HepG2 (cell line): ENCODE results near the gene WDR47. TPM values are rescaled to one million over a fixed set of nuclear protein-coding genes. Genes with fewer than 3 reads are reported as not detected.

Experiments
- AKAP8 ChIP-seq: sonication (generic); formaldehyde crosslinking; IDR thresholded peaks from 2 replicates; pipeline ENCODE4 v1.5.1; 2020; ENCODE audit warnings: mild to moderate bottlenecking, missing genetic modification reagents
- CBX1 ChIP-seq: IDR thresholded peaks from one replicate; pipeline ENCODE4 v1.6.1; 2016; ENCODE audit warnings: antibody characterized with exemption, low read depth
- GABPB1 ChIP-seq: IDR thresholded peaks from 2 replicates; pipeline ENCODE4 v1.6.1; 2016; ENCODE audit warnings: mild to moderate bottlenecking, missing genetic modification reagents, moderate library complexity, missing compliant biosample characterization
- MEF2D ChIP-seq: sonication (generic); formaldehyde crosslinking; IDR thresholded peaks from 2 replicates; pipeline ENCODE4 v1.5.1; 2020; ENCODE audit warnings: mild to moderate bottlenecking, missing genetic modification reagents
- MEIS1 ChIP-seq: sonication (generic); formaldehyde crosslinking; IDR thresholded peaks from 2 replicates; pipeline ENCODE4 v1.9.0; 2021; ENCODE audit warnings: mild to moderate bottlenecking, missing genetic modification reagents, moderate library complexity, borderline replicate concordance
- RAD51 ChIP-seq: fragments of 450-650 bp; IDR thresholded peaks from 2 replicates; pipeline ENCODE4 v1.6.1; 2016; ENCODE audit warnings: borderline replicate concordance
- ZBTB1 ChIP-seq: sonication (generic); formaldehyde crosslinking; IDR thresholded peaks from 2 replicates; pipeline ENCODE4 v1.4.0; 2020; ENCODE audit warnings: missing genetic modification reagents, borderline replicate concordance
- ZKSCAN5 ChIP-seq: sonication (generic); formaldehyde crosslinking; IDR thresholded peaks from 2 replicates; pipeline ENCODE4 v1.5.1; 2020; ENCODE audit warnings: mild to moderate bottlenecking, missing genetic modification reagents
- ZNF3 ChIP-seq: IDR thresholded peaks from 2 replicates; pipeline ENCODE4 v1.7.0; 2017; ENCODE audit warnings: inconsistent platforms
- ZNF547 ChIP-seq: sonication (generic); formaldehyde crosslinking; IDR thresholded peaks from 2 replicates; pipeline ENCODE4 v1.5.1; 2020; ENCODE audit warnings: mild to moderate bottlenecking, missing genetic modification reagents
- ZNF619 ChIP-seq: sonication (generic); formaldehyde crosslinking; IDR thresholded peaks from 2 replicates; pipeline ENCODE4 v1.4.0; 2020; ENCODE audit warnings: mild to moderate bottlenecking, missing genetic modification reagents
- polyA plus RNA-seq, 8 experiments: library from polyadenylated mRNA; depleted of rRNA in 3 of 8; stranded (reverse) in 7 of 8; unstranded in 1 of 8; fragments of >200 nt; fragmentation: Illumina TruSeq in 4 of 8; extraction: Trizol in 4 of 8; gene quantifications; 2 replicates each; pipeline versions ENCODE4 v1.2.1 to v1.2.3, GENCODE V29; 2011 to 2016; ENCODE audit warnings: low read depth in 4 of 8, missing spikeins in 1 of 8, mixed read lengths in 1 of 8; ENCODE audit not compliant: insufficient read depth in 1 of 8
- total RNA-seq, 5 experiments: library from RNA; depleted of rRNA; stranded (reverse); fragments of >200 nt; fragmentation: Illumina TruSeq; extraction: Trizol; gene quantifications; 2 replicates each; pipeline ENCODE4 v1.2.3, GENCODE V29; 2016; ENCODE audit warnings: low read depth in 1 of 5
- TF ChIP-seq, protein P1 (sequence below): sonication (generic); formaldehyde crosslinking; IDR thresholded peaks from 2 replicates; pipeline ENCODE4 v1.4.0; 2020; ENCODE audit warnings: missing genetic modification reagents, borderline replicate concordance
- TF ChIP-seq, protein P2 (sequence below): IDR thresholded peaks from 2 replicates; pipeline ENCODE4 v1.6.1; 2012; ENCODE audit warnings: low read depth, low read length, improper control_type of control experiment
- TF ChIP-seq, protein P3 (sequence below): sonication (generic); formaldehyde crosslinking; IDR thresholded peaks from 2 replicates; pipeline ENCODE4 v1.5.1; 2020; ENCODE audit warnings: mild to moderate bottlenecking, moderate library complexity, missing genetic modification reagents
- TF ChIP-seq, protein P4 (sequence below): sonication (generic); formaldehyde crosslinking; IDR thresholded peaks from 2 replicates; pipeline ENCODE4 v1.4.0; 2020; ENCODE audit warnings: missing genetic modification reagents
- TF ChIP-seq, protein P5 (sequence below): sonication (generic); formaldehyde crosslinking; IDR thresholded peaks from 2 replicates; pipeline ENCODE4 v1.4.0; 2020; ENCODE audit warnings: missing genetic modification reagents
- TF ChIP-seq, protein P6 (sequence below): IDR thresholded peaks from 2 replicates; pipeline ENCODE4 v1.6.1; 2016; ENCODE audit warnings: mild to moderate bottlenecking, missing biosample characterization, missing genetic modification reagents

Gene WDR47
- total and polyA plus RNA-seq, 2 of the 13 experiments (the other 11 are each of a cell fraction or from before 2014, with no cell fraction given): 4.3 to 5.9 TPM

DNA sequence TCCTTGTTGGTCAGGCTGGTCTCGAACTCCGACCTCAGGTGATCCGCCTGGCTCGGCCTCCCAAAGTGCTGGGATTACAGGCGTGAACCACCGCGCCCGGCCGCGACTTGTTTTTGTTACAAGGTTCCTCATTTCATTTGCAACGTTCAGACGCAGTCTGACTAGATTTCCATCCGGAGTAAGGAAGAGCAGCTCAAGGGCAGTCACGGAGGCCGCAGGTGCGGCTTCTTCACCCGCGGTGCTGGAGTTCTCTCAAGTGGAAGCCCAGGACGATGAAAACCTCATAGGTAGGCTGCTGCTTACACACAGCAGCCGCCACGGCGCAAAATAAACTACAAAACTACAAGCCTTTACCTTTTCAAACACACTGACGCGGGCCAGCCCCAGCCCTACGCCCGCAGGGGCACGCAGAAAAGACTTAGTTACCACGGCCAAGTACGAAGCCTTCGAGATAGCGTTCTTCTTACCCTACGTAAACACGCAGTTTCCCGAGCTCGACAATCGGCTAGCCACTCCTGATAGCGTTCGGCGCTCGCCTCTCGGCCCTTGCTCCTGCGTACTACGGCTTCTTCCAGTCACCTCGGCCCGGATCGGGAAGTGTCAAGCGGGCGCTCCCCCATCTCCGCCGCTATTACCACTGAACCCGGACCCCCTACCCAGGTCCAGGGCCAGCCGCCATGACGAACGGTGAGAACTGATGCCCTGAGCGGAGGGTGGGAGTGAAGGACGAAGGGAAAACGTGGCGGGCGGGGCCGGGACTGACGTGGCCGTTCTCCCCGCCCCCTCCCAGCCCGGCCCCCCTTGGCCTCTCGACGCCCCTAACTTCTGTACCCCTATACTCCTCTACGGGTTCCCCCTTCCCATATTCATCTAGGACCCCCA is 48.5 kb upstream of the WDR47 start, which contains the start of gene TMEM167B (continued):
- TF ChIP-seq, protein P1, sequence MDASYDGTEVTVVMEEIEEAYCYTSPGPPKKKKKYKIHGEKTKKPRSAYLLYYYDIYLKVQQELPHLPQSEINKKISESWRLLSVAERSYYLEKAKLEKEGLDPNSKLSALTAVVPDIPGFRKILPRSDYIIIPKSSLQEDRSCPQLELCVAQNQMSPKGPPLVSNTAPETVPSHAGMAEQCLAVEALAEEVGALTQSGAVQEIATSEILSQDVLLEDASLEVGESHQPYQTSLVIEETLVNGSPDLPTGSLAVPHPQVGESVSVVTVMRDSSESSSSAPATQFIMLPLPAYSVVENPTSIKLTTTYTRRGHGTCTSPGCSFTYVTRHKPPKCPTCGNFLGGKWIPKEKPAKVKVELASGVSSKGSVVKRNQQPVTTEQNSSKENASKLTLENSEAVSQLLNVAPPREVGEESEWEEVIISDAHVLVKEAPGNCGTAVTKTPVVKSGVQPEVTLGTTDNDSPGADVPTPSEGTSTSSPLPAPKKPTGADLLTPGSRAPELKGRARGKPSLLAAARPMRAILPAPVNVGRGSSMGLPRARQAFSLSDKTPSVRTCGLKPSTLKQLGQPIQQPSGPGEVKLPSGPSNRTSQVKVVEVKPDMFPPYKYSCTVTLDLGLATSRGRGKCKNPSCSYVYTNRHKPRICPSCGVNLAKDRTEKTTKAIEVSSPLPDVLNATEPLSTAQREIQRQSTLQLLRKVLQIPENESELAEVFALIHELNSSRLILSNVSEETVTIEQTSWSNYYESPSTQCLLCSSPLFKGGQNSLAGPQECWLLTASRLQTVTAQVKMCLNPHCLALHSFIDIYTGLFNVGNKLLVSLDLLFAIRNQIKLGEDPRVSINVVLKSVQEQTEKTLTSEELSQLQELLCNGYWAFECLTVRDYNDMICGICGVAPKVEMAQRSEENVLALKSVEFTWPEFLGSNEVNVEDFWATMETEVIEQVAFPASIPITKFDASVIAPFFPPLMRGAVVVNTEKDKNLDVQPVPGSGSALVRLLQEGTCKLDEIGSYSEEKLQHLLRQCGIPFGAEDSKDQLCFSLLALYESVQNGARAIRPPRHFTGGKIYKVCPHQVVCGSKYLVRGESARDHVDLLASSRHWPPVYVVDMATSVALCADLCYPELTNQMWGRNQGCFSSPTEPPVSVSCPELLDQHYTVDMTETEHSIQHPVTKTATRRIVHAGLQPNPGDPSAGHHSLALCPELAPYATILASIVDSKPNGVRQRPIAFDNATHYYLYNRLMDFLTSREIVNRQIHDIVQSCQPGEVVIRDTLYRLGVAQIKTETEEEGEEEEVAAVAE (CRISPR knock-in tag): peak; percentile 83; the same call in 1 of the 2 replicates
- TF ChIP-seq ZNF619 (CRISPR knock-in tag): no peak; the same call in 1 of the 2 replicates
- TF ChIP-seq GABPB1 (CRISPR knock-in tag): peak; percentile 87
- TF ChIP-seq MEIS1 (CRISPR knock-in tag): peak; percentile 57; the same call in 1 of the 2 replicates
- TF ChIP-seq, protein P2, sequence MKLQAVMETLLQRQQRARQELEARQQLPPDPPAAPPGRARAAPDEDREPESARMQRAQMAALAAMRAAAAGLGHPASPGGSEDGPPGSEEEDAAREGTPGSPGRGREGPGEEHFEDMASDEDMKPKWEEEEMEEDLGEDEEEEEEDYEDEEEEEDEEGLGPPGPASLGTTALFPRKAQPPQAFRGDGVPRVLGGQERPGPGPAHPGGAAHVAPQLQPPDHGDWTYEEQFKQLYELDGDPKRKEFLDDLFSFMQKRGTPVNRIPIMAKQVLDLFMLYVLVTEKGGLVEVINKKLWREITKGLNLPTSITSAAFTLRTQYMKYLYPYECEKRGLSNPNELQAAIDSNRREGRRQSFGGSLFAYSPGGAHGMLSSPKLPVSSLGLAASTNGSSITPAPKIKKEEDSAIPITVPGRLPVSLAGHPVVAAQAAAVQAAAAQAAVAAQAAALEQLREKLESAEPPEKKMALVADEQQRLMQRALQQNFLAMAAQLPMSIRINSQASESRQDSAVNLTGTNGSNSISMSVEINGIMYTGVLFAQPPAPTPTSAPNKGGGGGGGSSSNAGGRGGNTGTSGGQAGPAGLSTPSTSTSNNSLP: peak; percentile 38; the same call in 1 of the 2 replicates
- no peak; the same call in 1 of the 2 replicates for TF ChIP-seq ZNF3 (CRISPR knock-in tag)
- TF ChIP-seq, protein P3, sequence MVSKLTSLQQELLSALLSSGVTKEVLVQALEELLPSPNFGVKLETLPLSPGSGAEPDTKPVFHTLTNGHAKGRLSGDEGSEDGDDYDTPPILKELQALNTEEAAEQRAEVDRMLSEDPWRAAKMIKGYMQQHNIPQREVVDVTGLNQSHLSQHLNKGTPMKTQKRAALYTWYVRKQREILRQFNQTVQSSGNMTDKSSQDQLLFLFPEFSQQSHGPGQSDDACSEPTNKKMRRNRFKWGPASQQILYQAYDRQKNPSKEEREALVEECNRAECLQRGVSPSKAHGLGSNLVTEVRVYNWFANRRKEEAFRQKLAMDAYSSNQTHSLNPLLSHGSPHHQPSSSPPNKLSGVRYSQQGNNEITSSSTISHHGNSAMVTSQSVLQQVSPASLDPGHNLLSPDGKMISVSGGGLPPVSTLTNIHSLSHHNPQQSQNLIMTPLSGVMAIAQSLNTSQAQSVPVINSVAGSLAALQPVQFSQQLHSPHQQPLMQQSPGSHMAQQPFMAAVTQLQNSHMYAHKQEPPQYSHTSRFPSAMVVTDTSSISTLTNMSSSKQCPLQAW: peak; percentile 82
- TF ChIP-seq, protein P4, sequence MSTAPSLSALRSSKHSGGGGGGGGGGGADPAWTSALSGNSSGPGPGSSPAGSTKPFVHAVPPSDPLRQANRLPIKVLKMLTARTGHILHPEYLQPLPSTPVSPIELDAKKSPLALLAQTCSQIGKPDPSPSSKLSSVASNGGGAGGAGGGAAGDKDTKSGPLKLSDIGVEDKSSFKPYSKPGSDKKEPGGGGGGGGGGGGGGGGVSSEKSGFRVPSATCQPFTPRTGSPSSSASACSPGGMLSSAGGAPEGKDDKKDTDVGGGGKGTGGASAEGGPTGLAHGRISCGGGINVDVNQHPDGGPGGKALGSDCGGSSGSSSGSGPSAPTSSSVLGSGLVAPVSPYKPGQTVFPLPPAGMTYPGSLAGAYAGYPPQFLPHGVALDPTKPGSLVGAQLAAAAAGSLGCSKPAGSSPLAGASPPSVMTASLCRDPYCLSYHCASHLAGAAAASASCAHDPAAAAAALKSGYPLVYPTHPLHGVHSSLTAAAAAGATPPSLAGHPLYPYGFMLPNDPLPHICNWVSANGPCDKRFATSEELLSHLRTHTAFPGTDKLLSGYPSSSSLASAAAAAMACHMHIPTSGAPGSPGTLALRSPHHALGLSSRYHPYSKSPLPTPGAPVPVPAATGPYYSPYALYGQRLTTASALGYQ (CRISPR knock-in tag): 0 out of 2 replicates have a peak, but pooled peaks have one; percentile 48
- TF ChIP-seq, protein P5, sequence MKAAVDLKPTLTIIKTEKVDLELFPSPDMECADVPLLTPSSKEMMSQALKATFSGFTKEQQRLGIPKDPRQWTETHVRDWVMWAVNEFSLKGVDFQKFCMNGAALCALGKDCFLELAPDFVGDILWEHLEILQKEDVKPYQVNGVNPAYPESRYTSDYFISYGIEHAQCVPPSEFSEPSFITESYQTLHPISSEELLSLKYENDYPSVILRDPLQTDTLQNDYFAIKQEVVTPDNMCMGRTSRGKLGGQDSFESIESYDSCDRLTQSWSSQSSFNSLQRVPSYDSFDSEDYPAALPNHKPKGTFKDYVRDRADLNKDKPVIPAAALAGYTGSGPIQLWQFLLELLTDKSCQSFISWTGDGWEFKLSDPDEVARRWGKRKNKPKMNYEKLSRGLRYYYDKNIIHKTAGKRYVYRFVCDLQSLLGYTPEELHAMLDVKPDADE (CRISPR knock-in tag): no peak
- TF ChIP-seq ZBTB1 (CRISPR knock-in tag): no peak
- TF ChIP-seq, protein P6, sequence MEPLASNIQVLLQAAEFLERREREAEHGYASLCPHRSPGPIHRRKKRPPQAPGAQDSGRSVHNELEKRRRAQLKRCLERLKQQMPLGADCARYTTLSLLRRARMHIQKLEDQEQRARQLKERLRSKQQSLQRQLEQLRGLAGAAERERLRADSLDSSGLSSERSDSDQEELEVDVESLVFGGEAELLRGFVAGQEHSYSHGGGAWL (CRISPR knock-in tag): 0 out of 2 replicates have a peak, but pooled peaks have one; percentile 50
- no peak for TF ChIP-seq ZKSCAN5 (CRISPR knock-in tag)
- peak; percentile 77; the same call in 1 of the 2 replicates for TF ChIP-seq MEF2D (CRISPR knock-in tag)
- TF ChIP-seq ZNF547 (CRISPR knock-in tag): peak; percentile 73; the same call in 1 of the 2 replicates
- TF ChIP-seq AKAP8: peak; percentile 18; the same call in 1 of the 2 replicates
- TF ChIP-seq CBX1: no peak
- TF ChIP-seq RAD51: no peak
